Mesenchymal stem cell (in vitro differentiated cells and primary cell): Measurements from ENCODE around the gene RIPOR2.
A peak's percentile ranks its signal among the peaks of the same experiment; 100 is the strongest.

Experiments used
- DNase-seq: peaks from one replicate; pipeline ENCODE4 v3.0.0-alpha.2; 2013
- H2AFZ ChIP-seq: one replicate; pipeline ENCODE4 v1.6.1; 2013; ENCODE audit warnings: low read depth, mild to moderate bottlenecking, control low read depth, inconsistent platforms, low read length, moderate library complexity
- H2AK5ac ChIP-seq: 2 replicates; pipeline ENCODE4 v1.6.1; 2013; ENCODE audit warnings: low read length, moderate library complexity, mild to moderate bottlenecking, inconsistent platforms; ENCODE audit not compliant: severe bottlenecking
- H2BK120ac ChIP-seq: one replicate; pipeline ENCODE4 v1.6.1; 2013; ENCODE audit warnings: low read depth, mild to moderate bottlenecking, inconsistent platforms, low read length, moderate library complexity
- H2BK12ac ChIP-seq, 2 experiments: one replicate each; pipeline ENCODE4 v1.6.1; 2013; ENCODE audit warnings: inconsistent platforms in 2 of 2, low read length in 2 of 2, mild to moderate bottlenecking in 2 of 2, moderate library complexity in 2 of 2, control low read depth in 1 of 2
- H2BK15ac ChIP-seq: one replicate; pipeline ENCODE4 v1.6.1; 2013; ENCODE audit warnings: mild to moderate bottlenecking, low read depth, inconsistent platforms; ENCODE audit not compliant: poor library complexity, severe bottlenecking
- H2BK5ac ChIP-seq: 2 replicates; pipeline ENCODE4 v1.6.1; 2013; ENCODE audit warnings: low read depth, mild to moderate bottlenecking, low read length, control low read depth, inconsistent platforms; ENCODE audit not compliant: poor library complexity, severe bottlenecking
- H3K14ac ChIP-seq, 2 experiments: one replicate each; pipeline ENCODE4 v1.6.1; 2013; ENCODE audit warnings: inconsistent platforms in 2 of 2, low read length in 2 of 2, control low read depth in 1 of 2, mild to moderate bottlenecking in 1 of 2, moderate library complexity in 1 of 2
- H3K18ac ChIP-seq, 2 experiments: one replicate each; pipeline ENCODE4 v1.6.1; 2013; ENCODE audit warnings: inconsistent platforms in 2 of 2, low read length in 2 of 2, control low read depth in 1 of 2, low read depth in 1 of 2, mild to moderate bottlenecking in 1 of 2
- H3K23ac ChIP-seq, 2 experiments: one replicate each; pipeline ENCODE4 v1.6.1; 2013; ENCODE audit warnings: inconsistent platforms in 2 of 2, low read length in 2 of 2, mild to moderate bottlenecking in 2 of 2, moderate library complexity in 2 of 2, control low read depth in 1 of 2
- H3K27ac ChIP-seq: 2 replicates; pipeline ENCODE4 v1.5.1; 2013; ENCODE audit warnings: mild to moderate bottlenecking, moderate library complexity, low read length, control low read depth, inconsistent platforms; ENCODE audit not compliant: poor library complexity, severe bottlenecking
- H3K27me3 ChIP-seq, 2 experiments: 2 replicates each; pipeline versions ENCODE4 v1.6.1 to v1.7.0; 2013; ENCODE audit warnings: low read length in 2 of 2, mild to moderate bottlenecking in 2 of 2, moderate library complexity in 2 of 2, control low read depth in 1 of 2, inconsistent platforms in 1 of 2; ENCODE audit not compliant: control insufficient read depth in 1 of 2, insufficient read depth in 1 of 2
- H3K36me3 ChIP-seq, 2 experiments: 2 replicates each; pipeline versions ENCODE4 v1.6.1 to v1.7.0; 2013; ENCODE audit warnings: low read length in 2 of 2, control low read depth in 1 of 2, inconsistent platforms in 1 of 2, low read depth in 1 of 2, mild to moderate bottlenecking in 1 of 2; ENCODE audit not compliant: insufficient read depth in 2 of 2, control insufficient read depth in 1 of 2
- H3K4ac ChIP-seq, 2 experiments: one replicate each; pipeline ENCODE4 v1.6.1; 2013; ENCODE audit warnings: inconsistent platforms in 2 of 2, low read length in 2 of 2, mild to moderate bottlenecking in 2 of 2, moderate library complexity in 2 of 2, control low read depth in 1 of 2, low read depth in 1 of 2
- H3K4me1 ChIP-seq: 2 replicates; pipeline ENCODE4 v1.6.1; 2013; ENCODE audit warnings: low read depth, low read length, control low read depth; ENCODE audit not compliant: control insufficient read depth, insufficient read depth
- H3K4me2 ChIP-seq: 2 replicates; pipeline ENCODE4 v1.6.1; 2013; ENCODE audit warnings: low read length, mild to moderate bottlenecking, inconsistent platforms; ENCODE audit not compliant: poor library complexity, severe bottlenecking
- H3K4me3 ChIP-seq, 2 experiments: 2 replicates each; pipeline versions ENCODE4 v1.5.1 to v1.7.0; 2013; ENCODE audit warnings: low read length in 2 of 2, mild to moderate bottlenecking in 2 of 2, control low read depth in 1 of 2, low read depth in 1 of 2; ENCODE audit not compliant: insufficient read depth in 1 of 2
- H3K79me1 ChIP-seq: replicated peaks from 2 replicates; pipeline ENCODE4 v1.6.1; 2013; ENCODE audit warnings: mild to moderate bottlenecking, control low read depth, low read length, inconsistent platforms; ENCODE audit not compliant: poor library complexity, severe bottlenecking
- H3K9ac ChIP-seq: 2 replicates; pipeline ENCODE4 v1.7.0; 2013; ENCODE audit warnings: mild to moderate bottlenecking, low read length, moderate library complexity
- H3K9me3 ChIP-seq: 2 replicates; pipeline ENCODE4 v1.7.0; 2013; ENCODE audit warnings: mild to moderate bottlenecking, low read length; ENCODE audit not compliant: control insufficient read depth
- H4K8ac ChIP-seq: one replicate; pipeline ENCODE4 v1.6.1; 2013; ENCODE audit warnings: inconsistent platforms, mild to moderate bottlenecking, low read length, moderate library complexity
- H4K91ac ChIP-seq: one replicate; pipeline ENCODE4 v1.6.1; 2013; ENCODE audit warnings: mild to moderate bottlenecking, low read length, inconsistent platforms
- WGBS: methylation state at CpG from one replicate; pipeline ENCODE4 v1.1.7; 2013; ENCODE audit warnings: mixed read lengths; 5-methylcytosine and 5-hydroxymethylcytosine counted together

RIPOR2 gene

DNA sequence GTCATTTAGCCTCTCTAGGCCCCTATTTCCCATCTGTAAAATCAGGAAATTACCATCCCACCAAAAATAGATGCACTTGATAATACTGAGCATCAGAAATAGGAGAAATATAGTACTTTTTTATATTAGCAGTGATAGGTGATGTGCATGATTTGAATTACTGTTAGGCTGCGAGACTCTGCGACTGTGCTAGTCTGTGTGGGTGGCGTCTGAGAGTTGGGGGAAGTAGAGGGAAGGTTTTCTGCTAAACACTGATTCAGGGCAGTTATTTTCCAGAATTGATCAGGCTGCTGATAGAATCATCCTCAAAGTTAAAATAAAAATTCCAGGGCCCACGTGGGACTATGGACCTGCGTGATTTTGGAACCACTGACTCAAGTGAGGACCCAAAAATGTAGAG lies 76.6 kb downstream of the RIPOR2 start:
- H2AFZ ChIP-seq, result no peak overlapping the region
- H3K36me3 ChIP-seq, result peaks cover 0 to 52% of the 10 kb centered on the region in 2 experiments
- no peak overlapping the region for H3K18ac ChIP-seq
- no peaks in the 10 kb centered on the region for H3K9me3 ChIP-seq
- H3K9ac ChIP-seq, result no peak overlapping the region
- H3K14ac ChIP-seq, result no peak overlapping the region
- no peak overlapping the region for H2BK5ac ChIP-seq
- no peak overlapping the region for H3K4me3 ChIP-seq
- H3K79me1 ChIP-seq, result no peaks in the 10 kb centered on the region
- H2BK120ac ChIP-seq, result no peak overlapping the region
- no peak overlapping the region for H3K23ac ChIP-seq
- H2BK15ac ChIP-seq, result no peak overlapping the region
- 91% methylated on average over 5 of the region's 5 CpGs for WGBS
- peaks cover 0 to 36% of the 10 kb centered on the region in 2 experiments for H3K27me3 ChIP-seq
- H4K91ac ChIP-seq, result no peak overlapping the region
- no peak overlapping the region for H4K8ac ChIP-seq
- H3K4me2 ChIP-seq, result no peak overlapping the region
- no peak overlapping the region for H3K4ac ChIP-seq
- H3K4me1 ChIP-seq, result peaks cover 3% of the 10 kb centered on the region
- no peak overlapping the region for H3K27ac ChIP-seq
- H2BK12ac ChIP-seq, result no peak overlapping the region
- no peak overlapping the region for H2AK5ac ChIP-seq
- DNase-seq, result no peak

DNA sequence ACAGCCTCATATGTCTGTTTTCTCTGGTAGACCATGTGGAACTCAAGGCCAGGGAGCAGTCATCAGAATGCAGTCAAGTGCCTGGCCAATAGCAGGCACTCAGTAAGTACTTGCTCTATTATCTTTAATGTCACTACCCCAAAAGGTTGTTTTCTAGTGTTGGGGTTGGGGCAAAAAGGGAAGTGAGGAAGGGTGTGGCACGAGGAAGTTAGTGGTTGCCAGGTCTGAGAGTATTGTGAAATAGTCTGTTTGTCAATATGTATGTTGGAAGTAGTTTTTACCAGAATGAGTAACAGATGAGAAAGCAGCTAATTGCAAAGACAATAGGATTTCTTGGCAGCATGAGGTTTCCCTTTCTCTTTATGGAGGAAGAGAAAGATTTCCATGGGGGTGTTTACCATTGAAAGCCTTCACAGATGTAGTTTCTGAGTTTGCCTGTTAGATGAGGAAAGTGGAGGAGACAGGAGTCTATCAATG lies 77.5 kb downstream of the RIPOR2 start:
- peak; percentile 8 for DNase-seq
- Histone ChIP-seq H3K14ac (no peak overlapping the region), H3K4me2 (no peak overlapping the region), H2BK120ac (no peak overlapping the region), H2AFZ (no peak overlapping the region), H3K9ac (peak overlapping the region; percentile 17), H2AK5ac (no peak overlapping the region), H3K9me3 (no peaks in the 10 kb centered on the region), H4K91ac (no peak overlapping the region), H3K79me1 (no peaks in the 10 kb centered on the region), H2BK12ac (peak overlapping the region in 1 of 2 experiments; percentile 22), H3K36me3 (peaks cover 0 to 53% of the 10 kb centered on the region in 2 experiments), H3K4me3 (no peak overlapping the region), H2BK5ac (no peak overlapping the region), H4K8ac (no peak overlapping the region), H3K27ac (no peak overlapping the region), H3K27me3 (peaks cover 0 to 36% of the 10 kb centered on the region in 2 experiments), H2BK15ac (no peak overlapping the region), H3K18ac (no peak overlapping the region), H3K23ac (no peak overlapping the region), H3K4ac (no peak overlapping the region), H3K4me1 (peaks cover 3% of the 10 kb centered on the region)
- 69% methylated on average over 1 of the region's 1 CpG for WGBS

DNA sequence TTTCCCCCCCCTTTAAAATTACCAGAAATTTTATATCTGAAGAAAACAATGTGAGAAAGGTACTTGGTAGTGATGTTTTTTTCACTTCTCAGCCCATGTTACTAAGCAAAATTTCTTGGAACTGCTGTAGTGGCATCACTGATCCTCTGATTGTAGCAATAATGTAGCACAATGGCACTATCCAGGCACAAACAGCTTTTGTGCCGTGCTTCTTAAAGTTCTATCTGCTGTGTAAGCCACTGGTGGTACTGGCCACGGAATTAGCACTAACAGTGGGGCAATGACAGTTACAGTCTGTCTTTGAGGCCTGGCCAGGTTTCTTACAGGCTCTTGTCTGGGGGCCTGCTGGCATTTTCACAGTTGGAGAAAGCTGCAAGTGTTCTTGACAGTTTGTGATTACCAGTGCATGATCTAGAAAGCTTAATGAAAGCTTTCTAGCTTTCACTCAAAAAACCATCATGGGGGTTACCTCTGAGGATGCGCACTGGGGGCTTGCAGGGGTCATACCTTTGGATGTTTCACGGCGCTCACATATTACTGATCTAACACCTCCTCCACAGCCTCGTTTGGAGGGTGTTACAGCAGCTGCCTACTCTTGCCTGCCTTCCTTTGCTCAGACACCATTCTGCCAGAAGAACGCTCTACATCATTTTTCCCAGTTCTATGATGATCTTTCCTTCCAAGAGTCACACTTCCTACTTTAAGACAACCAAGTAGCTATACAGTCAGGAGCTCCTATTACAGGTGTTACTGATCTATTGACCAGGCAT lies 78.7 kb downstream of the RIPOR2 start:
- no peak overlapping the region for H3K27ac ChIP-seq
- H3K27me3 ChIP-seq, result peaks cover 0 to 36% of the 10 kb centered on the region in 2 experiments
- no peak overlapping the region for H2BK12ac ChIP-seq
- H3K36me3 ChIP-seq, result peaks cover 0 to 49% of the 10 kb centered on the region in 2 experiments
- H3K4ac ChIP-seq, result no peak overlapping the region
- H3K4me2 ChIP-seq, result no peak overlapping the region
- no peak overlapping the region for H2BK15ac ChIP-seq
- H3K14ac ChIP-seq, result no peak overlapping the region
- no peak for DNase-seq
- H4K8ac ChIP-seq, result no peak overlapping the region
- no peak overlapping the region for H2BK120ac ChIP-seq
- H2AFZ ChIP-seq, result no peak overlapping the region
- H2BK5ac ChIP-seq, result no peak overlapping the region
- no peak overlapping the region for H3K18ac ChIP-seq
- H3K4me1 ChIP-seq, result peaks cover 3% of the 10 kb centered on the region
- no peak overlapping the region for H2AK5ac ChIP-seq
- no peaks in the 10 kb centered on the region for H3K9me3 ChIP-seq
- H3K23ac ChIP-seq, result no peak overlapping the region
- H3K9ac ChIP-seq, result no peak overlapping the region
- no peaks in the 10 kb centered on the region for H3K79me1 ChIP-seq
- WGBS, result 90% methylated on average over 7 of the region's 7 CpGs
- H4K91ac ChIP-seq, result peak overlapping the region; percentile 9
- no peak overlapping the region for H3K4me3 ChIP-seq

DNA sequence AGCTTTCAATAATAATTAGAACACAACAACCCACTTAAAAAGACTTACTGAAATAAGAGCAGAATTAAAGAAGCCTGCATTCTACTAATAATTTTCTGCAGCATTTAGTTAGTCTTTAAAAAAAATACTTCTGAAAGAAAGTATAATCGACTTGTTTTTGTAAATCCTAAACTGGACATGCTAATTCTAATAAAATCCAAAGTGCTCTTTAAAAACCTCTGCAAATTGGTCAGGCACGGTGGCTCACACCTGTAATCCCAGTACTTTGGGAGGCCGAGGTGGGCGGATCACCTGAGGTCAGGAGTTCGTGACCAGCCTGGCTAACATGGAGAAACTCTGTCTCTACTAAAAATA lies 79.5 kb downstream of the RIPOR2 start:
- Histone ChIP-seq H3K4ac (no peak overlapping the region), H3K9me3 (no peaks in the 10 kb centered on the region), H2AK5ac (no peak overlapping the region), H2BK5ac (no peak overlapping the region), H4K8ac (no peak overlapping the region), H3K36me3 (peaks cover 0 to 46% of the 10 kb centered on the region in 2 experiments), H3K4me3 (no peak overlapping the region), H3K18ac (no peak overlapping the region), H2BK12ac (no peak overlapping the region), H3K23ac (no peak overlapping the region), H3K14ac (no peak overlapping the region), H3K27ac (no peak overlapping the region), H3K4me2 (no peak overlapping the region), H3K9ac (no peak overlapping the region), H4K91ac (no peak overlapping the region), H3K4me1 (peaks cover 3% of the 10 kb centered on the region), H3K27me3 (peaks cover 0 to 36% of the 10 kb centered on the region in 2 experiments), H2BK15ac (no peak overlapping the region), H2AFZ (no peak overlapping the region), H2BK120ac (no peak overlapping the region), H3K79me1 (no peaks in the 10 kb centered on the region)
- WGBS, result 77% methylated on average over 5 of the region's 5 CpGs
- no peak for DNase-seq
